Measurements from ENCODE around the gene BCO2. TPM values are rescaled to one million over a fixed set of nuclear protein-coding genes. Genes with fewer than 3 reads are reported as not detected.

The BCO2 gene
- total and polyA plus RNA-seq, 10 of the 15 experiments (the other 5 are each of a cell fraction or from before 2014, with no cell fraction given) = 0.29 to 1.0 (median 0.57) TPM

DNA sequence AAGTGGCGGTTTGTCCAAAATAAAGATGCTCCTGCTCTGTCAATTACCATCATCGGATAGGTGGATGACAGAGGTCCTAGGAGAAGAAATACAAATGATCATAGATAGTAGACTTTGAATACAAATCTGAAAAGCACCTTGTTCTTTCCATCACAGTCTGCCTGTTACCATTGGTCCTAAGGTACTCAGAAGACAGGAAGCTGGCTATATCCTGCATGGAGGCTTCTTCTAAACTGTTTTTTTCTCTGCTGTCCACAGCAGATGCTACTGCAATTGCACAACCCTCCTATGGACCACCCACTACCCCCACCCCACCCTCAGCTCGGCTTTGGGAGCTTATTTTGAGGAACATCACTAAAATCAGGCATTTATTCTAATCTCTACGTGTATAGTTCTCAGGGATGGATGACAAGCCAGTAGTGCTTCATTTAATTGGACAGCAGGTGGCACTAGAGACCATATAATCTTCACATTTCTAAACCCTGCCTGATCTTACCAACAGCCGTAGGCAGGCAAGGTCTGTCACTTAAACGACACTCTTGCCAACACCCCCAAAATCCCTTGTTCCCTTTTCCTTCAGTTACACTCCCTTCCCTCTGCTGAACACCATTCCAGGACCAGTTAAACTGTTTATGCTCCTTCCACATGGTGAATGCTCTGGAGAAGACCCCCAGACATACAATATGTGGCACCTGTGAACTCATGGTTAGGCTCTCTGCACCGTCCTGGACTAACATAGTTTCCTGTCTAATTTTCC lies 44.3 kb downstream of the BCO2 start:
- ChIA-PET CTCF (interaction anchor here (0.7 to 16.3 kb wide), 16 partner anchors 9 to 1070 kb away, joined by 3 to 314 read pairs (median 4); no protein-coding TSS in a partner anchor), RAD21 (ENCODE audit: unreplicated experiment) (interaction anchor here (1.1 to 4.3 kb wide), 4 partner anchors 61 to 1070 kb away, joined by 3 to 62 read pairs (median 4); no protein-coding TSS in a partner anchor), SMC1A (ENCODE audit: uncharacterized antibody, unreplicated experiment) (interaction anchor here (0.6 to 13.1 kb wide), 7 partner anchors 48 to 1070 kb away, joined by 3 to 161 read pairs (median 3); no protein-coding TSS in a partner anchor), POLR2A (interaction anchor here (0.6 to 0.9 kb wide), 2 partner anchors 13 to 61 kb away, joined by 3 to 6 read pairs; no protein-coding TSS in a partner anchor)
- DNase-seq (ENCODE audit: low read depth, low spot score) (peak; percentile 56), ATAC-seq (peak; percentile 98), FAIRE-seq (peak; percentile 85)
- Histone ChIP-seq H3K4me1 (ENCODE audit: control insufficient read depth, insufficient read depth, low read length) (no peaks in the 10 kb centered on the region), H4K20me1 (ENCODE audit: control insufficient read depth, insufficient read depth) (no peaks in the 10 kb centered on the region), H3K79me2 (ENCODE audit: control insufficient read depth, insufficient read depth, low read length) (no peaks in the 10 kb centered on the region), H3K4me2 (ENCODE audit: control insufficient read depth, insufficient read depth) (no peak overlapping the region), H3K27ac (ENCODE audit: control insufficient read depth, insufficient read depth) (no peak overlapping the region), H3K4me3 (no peak overlapping the region), H3K9ac (ENCODE audit: control insufficient read depth, insufficient read depth, low read length) (no peak overlapping the region), H3K9me3 (replicated peaks; ENCODE audit: control insufficient read depth, insufficient read depth, low read length) (no peaks in the 10 kb centered on the region), H3K27me3 (replicated peaks in 1 of 2; ENCODE audit: control insufficient read depth in 2 of 2, insufficient read depth in 2 of 2, low read length in 1 of 2) (no peaks in the 10 kb centered on the region), H3K36me3 (ENCODE audit: control insufficient read depth in 2 of 2, insufficient read depth in 2 of 2, low read length in 1 of 2) (no peaks in the 10 kb centered on the region), H2AFZ (ENCODE audit: control insufficient read depth, low read depth, low read length) (peak overlapping the region; percentile 61)
- intact Hi-C loops (cut with micrococcal nuclease; ENCODE audit: unreplicated experiment) (loop anchor here (1.0 to 10.0 kb wide), 8 partner anchors 61 to 1315 kb away; partner anchors contain the start of genes ALG9, CFAP68 and FDXACB1), in situ Hi-C loops (cut with MboI) (loop anchor here (5.0 to 10.0 kb wide), 2 partner anchors 58 to 1065 kb away; no protein-coding TSS in a partner anchor)
- TF ChIP-seq SMC3 (IDR thresholded peaks at IDR 0.05; ENCODE audit: borderline replicate concordance, low read length) (peak; percentile 88), ZNF207 (IDR thresholded peaks at IDR 0.05; ENCODE audit: borderline replicate concordance) (peak; percentile 60; the same call in 1 of the 2 replicates), RAD21 (IDR thresholded peaks at IDR 0.05; ENCODE audit: insufficient read depth, low read depth, low read length) (peak; percentile 80), NBN (IDR thresholded peaks at IDR 0.05) (0 out of 2 replicates have a peak, but pooled peaks have one; percentile 17), KAT2A (conservative IDR thresholded peaks at IDR 0.05; ENCODE audit: control insufficient read depth, low read depth, low read length) (no peak)
- TF ChIP-seq, protein P1, sequence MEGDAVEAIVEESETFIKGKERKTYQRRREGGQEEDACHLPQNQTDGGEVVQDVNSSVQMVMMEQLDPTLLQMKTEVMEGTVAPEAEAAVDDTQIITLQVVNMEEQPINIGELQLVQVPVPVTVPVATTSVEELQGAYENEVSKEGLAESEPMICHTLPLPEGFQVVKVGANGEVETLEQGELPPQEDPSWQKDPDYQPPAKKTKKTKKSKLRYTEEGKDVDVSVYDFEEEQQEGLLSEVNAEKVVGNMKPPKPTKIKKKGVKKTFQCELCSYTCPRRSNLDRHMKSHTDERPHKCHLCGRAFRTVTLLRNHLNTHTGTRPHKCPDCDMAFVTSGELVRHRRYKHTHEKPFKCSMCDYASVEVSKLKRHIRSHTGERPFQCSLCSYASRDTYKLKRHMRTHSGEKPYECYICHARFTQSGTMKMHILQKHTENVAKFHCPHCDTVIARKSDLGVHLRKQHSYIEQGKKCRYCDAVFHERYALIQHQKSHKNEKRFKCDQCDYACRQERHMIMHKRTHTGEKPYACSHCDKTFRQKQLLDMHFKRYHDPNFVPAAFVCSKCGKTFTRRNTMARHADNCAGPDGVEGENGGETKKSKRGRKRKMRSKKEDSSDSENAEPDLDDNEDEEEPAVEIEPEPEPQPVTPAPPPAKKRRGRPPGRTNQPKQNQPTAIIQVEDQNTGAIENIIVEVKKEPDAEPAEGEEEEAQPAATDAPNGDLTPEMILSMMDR (IDR thresholded peaks at IDR 0.05 in 2 of 3, conservative IDR thresholded peaks at IDR 0.05 in 1 of 3; ENCODE audit: control insufficient read depth in 2 of 3, extremely low read depth in 1 of 3, insufficient read depth in 1 of 3, low read depth in 3 of 3, low read length in 3 of 3) = peak; percentile 63 to 88 (median 68); a peak in 4 of 6 replicates
- TF ChIP-seq, protein P2, sequence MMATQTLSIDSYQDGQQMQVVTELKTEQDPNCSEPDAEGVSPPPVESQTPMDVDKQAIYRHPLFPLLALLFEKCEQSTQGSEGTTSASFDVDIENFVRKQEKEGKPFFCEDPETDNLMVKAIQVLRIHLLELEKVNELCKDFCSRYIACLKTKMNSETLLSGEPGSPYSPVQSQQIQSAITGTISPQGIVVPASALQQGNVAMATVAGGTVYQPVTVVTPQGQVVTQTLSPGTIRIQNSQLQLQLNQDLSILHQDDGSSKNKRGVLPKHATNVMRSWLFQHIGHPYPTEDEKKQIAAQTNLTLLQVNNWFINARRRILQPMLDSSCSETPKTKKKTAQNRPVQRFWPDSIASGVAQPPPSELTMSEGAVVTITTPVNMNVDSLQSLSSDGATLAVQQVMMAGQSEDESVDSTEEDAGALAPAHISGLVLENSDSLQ (IDR thresholded peaks at IDR 0.05) = peak; percentile 68
- TF ChIP-seq, protein P3, sequence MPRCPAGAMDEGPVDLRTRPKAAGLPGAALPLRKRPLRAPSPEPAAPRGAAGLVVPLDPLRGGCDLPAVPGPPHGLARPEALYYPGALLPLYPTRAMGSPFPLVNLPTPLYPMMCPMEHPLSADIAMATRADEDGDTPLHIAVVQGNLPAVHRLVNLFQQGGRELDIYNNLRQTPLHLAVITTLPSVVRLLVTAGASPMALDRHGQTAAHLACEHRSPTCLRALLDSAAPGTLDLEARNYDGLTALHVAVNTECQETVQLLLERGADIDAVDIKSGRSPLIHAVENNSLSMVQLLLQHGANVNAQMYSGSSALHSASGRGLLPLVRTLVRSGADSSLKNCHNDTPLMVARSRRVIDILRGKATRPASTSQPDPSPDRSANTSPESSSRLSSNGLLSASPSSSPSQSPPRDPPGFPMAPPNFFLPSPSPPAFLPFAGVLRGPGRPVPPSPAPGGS (IDR thresholded peaks at IDR 0.05; ENCODE audit: borderline replicate concordance, insufficient read depth, low read depth, low read length, poor library complexity, severe bottlenecking) = no peak
- 29% methylated on average over 7 of the region's 7 CpGs for WGBS (ENCODE audit: insufficient coverage, insufficient replicate concordance, low lambda C conversion rate, missing lambda C conversion rate)
- BruUV-seq (replicated peaks) = no TSS peak

Measured in GM12878 (cell line).